Dedifferentiated amniotic fluid mesenchymal stem cell (primary cell): ENCODE data around the gene KIF1A.

Source experiments
- DNase-seq: peaks from one replicate; pipeline ENCODE4 v3.0.0-alpha.2; 2016; ENCODE audit errors: extremely low spot score

The KIF1A gene

DNA sequence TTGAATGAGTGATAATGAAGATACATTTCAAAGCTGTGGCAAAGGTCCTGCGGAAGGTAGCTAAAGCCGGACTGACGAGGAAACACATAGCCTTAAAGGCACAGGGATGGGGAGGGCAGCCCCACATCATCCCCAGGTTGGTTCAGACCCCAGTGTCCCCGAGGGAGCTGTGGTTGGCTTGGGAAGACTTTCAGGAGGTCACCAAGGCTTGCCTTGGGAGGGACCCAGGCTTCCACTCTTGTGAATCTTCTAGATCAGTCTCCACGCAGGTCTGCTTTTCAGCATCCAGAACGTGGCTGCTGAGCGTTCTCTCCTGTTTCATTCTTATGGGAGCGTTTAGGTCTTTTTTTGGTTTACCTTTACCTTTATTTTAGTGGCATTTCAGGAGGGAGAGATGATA lies 16.8 kb downstream of the KIF1A start:
- no peak for DNase-seq

DNA sequence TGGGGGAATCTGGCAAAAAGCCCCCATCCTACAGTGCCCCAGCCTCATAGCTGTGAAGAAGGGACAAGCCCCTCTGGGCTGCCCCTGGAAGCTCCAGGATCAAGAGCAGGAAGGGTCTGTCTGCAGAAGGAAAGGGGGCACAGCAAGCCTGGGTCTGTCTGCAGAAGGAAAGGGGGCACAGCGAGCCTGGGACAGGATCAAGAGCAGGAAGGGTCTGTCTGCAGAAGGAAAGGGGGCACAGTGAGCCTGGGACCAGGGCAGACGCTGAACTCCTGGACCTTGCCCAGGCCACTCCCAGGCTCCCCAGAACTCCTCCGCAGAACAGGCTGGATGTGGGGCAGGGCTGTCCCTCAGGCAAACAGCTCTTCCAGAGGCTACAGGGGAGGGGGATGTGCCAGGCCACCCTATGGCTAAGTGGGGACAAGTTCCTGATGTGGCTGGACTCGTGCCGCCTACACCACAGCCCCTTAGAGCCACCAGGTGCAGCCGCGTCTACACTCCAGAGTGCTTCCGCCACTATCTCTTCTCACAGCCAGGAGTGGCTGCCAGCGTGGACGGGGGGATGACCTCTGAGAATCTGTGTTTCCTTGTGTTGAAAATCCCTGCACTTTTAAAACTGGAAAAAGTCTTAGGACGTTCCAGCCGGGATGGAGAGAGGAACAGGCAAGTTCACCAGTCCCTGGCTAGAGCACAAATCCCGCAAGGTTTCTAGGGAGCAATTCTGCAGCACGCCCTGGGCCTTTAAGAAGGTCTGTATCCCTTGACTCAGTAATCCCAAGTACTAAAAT lies 20.8 kb downstream of the KIF1A start:
- DNase-seq: no peak

DNA sequence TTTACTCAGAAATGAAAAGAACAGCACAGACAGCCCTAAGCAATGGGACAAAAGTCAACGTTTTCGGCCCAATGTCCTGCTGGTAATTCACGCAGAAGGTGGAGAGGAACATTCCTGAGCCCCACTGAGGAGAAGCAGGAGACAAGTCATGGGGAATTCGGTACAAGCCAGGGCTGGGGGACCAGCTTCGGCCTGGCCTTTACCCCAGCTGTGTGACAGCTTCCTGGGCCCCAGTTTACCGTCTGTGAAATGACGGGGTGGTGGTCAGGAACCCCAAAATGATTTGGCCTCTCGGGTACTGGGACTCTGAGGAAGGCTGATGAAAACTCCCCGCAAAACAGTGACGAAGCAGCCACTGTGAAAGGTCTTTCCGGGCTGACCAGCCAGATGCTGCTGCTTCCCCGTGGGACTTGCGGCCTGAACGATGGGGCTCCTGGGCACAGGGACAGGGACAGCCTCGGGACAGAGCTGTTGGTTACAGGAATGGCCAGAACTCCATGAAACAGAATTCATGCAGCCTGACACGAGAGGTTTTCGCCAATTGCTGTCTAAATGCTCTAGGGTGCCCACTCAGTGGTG lies 21.6 kb downstream of the KIF1A start:
- DNase-seq: no peak

DNA sequence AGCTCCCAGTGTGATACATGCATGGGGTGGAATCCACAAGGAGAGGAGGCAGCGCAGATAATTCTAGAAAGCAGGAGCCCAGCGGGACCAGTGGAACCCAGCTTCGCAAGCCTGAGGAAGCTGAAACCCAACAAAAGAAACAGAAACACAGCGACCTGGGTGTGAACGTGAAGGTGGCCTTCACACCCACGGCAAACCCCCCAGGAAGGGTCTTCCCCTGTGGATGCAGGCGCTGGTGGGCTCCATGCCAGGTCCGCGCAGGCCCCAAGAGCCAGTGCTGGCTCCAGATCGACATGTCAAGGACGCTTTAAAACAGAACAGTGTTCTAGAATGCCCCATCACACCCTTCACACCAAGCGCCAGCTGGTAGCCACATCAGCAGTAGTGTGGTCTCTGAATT lies 22.1 kb downstream of the KIF1A start:
- DNase-seq: no peak

DNA sequence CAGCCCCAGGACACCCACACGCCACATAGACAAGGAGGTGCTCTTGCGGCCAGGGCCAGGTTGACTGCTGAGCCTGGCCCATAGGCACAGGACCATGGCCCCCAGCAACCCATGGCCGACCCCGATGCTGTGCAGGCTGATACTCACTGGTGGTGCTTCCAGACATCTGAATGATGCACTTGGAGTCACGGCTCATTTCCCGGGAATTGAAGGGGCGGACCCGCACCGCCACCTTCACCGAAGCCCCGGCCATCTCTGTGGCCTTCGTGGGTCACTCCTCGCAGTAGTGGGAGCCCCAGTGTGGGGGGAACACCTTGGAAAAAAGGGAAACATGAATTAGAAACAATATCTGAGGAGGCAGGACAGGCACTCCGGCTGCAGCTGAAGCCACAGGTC lies 22.5 kb downstream of the KIF1A start:
- DNase-seq: no peak

DNA sequence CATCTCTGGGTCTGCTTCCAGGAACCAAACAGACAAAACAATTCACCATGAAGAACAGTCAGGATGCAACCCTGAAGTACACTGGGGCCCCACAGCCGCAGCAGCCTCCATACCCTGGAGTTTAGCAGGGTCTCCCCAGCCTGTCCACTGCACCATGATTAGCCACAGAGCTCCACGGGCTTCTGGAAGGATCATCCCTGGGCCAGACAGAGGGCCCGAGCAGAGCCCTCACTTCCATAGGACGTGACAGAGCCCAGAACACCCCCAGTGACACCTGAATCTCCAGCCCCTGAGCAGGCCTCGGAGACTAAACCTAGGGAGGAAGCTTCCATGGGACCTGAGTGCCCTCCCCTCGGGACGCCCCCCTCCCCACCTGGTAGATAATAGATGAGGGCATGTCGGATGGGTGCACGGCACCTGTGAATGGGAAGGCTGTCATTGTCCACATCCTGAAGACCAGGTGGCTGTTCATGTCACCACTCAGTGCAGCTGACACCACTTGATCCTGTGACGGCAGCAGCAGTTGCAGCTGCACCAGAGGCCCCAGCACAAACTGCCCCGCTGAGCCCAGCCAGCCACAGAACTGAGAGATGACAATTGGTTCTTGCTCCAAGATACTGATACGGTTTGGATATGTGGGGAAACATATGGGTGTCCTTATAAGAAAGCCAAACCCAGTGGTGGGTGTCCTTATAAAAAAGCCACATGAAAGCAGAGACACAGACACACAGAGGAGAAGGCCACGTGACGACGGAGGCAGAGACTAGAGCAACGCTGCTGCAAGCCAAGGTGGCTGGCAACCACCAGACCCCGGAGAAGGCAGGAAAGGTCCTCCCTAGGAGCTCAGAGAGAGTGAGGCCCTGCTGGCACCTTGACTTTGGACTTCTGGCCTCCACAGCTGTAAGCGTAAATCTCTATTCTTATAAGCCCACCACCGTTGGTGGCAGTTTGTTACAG lies 23.2 kb downstream of the KIF1A start:
- no peak for DNase-seq

DNA sequence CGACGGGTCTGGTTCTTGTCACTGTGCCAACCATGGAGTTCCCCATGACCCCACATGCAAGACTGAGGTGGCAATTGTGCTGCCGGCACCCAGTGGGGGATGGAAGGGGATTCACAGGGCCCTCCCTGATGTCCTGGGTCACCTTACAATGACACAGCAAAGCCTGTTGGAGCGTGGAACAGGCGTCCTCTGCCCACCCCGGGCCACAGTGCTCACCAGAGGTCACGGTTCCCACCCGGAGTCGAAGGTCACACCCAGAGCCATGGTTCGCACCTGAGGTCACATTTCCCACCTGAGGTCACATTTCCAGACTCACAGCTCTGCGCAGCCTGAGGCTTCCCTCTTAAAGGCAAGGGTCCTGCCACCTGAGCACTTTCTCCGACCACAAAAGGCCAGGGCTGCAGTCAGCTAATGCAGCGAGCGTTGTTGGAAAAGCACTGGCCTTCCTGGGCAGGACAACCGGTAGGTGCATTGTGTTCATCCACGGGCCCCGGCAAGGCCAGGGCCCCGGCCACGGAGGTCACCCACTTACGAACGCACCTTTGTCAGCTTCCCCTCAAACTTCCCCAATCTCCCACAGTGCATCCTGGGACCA lies 24.0 kb downstream of the KIF1A start:
- no peak for DNase-seq

DNA sequence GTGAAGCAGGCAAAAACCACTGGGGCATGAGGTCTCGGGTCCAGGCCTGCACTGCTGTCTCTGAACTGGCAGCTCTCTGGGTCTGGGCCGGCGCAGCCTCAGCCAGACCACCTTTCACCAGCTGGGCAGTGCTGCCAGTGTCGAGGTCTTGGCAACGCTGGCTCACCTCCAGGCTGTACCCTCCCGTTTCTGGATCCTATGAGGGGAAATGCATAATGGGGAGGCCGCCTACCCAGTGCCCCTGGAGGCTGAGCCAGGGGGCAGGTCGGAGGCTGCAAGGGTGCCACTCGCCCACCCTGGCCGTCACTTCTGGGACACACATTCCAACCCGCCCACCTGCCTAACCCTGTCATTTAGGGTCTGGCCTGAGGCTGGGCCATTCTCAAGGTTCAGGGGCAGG lies 24.6 kb downstream of the KIF1A start:
- no peak for DNase-seq

DNA sequence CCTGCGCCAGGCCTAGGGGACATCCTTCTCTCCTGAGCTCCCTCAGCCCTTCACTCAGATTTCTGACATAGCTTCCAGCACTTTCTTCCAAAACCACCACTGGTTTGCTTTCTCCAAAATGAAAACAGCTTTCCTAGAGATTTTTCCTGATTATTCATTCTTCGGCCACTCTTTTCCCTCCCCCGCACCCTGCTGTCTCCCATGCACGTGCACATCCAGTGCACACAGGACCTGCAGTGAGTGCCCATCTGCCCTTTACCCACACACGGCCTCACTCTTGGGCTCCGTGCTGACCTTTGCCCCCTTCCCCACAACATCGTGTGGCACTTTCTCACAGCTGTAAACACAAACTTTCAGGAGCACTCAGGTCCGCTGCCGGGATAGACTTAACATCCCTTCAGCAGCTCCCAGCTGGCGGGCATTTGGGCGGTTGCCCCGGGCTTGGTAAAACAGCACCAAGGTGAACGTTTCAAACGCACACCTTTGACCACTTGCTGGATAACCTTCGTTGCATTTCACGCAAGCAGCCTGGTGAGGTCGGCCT lies 25.8 kb downstream of the KIF1A start:
- DNase-seq: no peak

DNA sequence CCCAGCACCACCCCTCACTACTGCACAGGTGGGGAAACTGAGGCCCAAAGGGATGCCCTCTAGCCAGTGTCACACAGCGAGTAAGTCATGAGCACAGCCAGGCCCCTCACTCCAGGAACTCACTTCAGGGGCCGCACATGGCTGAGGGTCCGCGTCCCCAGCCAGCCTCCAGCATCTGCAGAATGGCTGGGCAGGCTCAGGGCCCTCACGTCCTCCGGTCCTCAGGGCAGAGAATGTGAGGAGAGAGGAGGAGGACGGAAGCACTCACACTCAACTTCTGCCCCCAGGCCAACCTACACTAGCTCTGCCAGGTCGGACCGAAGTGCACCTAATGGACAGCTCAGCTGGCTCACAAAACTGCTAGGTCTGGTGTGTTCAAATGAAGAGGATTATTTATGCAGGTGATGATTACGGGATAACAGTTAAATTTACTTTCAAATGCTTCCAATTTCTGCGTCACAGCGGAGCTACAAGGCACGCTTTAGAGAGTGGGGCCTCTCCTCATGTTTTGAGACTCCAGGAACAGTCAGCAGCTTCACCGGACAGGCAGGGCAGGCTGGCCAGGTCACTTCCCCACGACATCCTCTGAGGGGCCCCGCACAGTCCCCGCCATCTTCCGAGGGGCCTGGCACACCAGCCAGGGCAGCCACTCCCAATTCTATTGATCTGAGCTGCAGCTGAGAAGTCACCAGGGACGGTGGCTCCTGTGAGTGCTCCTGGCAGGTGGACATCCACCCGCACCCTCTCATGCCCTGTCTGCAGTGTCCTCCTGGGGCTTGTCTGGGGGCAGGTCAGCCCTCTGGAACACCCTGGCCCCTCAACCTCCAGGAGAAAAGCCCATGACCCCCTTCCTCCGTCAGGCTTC lies 26.5 kb downstream of the KIF1A start:
- DNase-seq: no peak

DNA sequence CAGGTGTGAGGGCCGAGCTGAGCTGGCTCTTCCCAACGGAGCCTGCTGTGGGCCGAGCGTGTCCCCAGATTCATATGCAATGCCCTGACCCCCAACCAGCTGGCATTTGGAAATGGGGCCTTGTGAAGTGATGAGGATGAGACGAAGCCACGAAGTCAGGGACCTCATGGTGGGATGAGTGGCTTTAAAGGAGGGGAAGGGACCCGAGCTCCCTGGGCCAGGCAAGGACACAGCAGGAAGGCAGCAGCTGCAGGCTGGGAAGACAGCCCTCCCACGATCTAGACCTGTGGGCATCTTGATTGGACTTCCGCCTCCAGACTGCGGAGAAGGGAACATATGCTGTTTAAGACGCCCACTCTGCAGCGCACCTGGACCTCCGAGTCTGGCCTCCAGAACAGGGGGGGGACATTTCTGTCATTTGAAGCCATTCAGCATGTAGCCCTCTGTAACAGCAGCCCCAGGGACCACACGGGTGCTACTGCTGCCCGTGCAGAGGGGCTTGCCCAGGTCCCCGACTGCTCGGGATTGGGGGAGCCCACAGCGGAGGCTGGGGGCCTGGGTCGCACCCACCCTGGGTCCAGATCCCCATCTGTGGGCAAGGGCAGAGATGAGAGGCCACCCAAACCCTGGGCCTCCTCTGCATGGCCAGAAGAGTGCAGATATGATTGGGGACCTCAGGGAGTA lies 27.2 kb downstream of the KIF1A start:
- no peak for DNase-seq

DNA sequence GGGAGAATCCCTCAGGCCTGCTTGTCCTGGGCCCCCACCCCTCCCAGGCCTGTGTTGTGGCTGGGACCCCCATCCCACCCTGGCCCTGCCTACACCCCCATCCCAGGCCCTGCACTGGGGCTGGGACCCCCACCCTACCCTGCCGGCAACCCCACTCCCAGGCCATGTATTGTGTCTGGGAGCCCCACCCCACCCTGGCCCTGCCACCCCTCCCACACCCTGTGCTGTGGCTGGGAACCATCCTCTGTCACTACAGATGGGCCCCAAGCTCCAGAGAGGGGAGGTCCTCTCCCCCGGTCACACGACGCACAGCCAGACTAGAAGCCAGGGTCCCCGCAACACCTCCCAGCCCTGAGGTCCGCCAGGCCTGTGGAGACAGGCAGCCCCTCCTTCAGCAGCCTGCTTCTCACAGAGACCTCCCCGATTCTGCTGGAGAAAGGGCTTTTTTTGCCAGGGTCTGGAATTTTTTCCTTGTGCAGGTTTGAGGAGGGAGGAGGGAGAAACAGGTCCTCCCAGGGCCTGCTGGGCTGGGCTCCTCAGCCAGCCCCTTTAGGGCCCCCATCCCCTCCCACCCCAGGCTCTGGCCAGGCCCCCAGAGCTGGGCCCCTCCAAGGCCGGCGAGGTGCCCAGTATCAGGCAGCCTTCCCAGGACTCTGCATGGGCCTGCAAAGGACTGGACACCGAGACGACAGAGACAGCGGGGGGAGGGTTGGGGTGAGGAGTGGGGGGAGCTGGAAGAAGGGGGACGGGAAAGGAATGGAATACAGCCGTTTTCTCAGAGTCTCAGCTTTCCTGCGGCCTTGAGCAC lies 28.0 kb downstream of the KIF1A start:
- no peak for DNase-seq

DNA sequence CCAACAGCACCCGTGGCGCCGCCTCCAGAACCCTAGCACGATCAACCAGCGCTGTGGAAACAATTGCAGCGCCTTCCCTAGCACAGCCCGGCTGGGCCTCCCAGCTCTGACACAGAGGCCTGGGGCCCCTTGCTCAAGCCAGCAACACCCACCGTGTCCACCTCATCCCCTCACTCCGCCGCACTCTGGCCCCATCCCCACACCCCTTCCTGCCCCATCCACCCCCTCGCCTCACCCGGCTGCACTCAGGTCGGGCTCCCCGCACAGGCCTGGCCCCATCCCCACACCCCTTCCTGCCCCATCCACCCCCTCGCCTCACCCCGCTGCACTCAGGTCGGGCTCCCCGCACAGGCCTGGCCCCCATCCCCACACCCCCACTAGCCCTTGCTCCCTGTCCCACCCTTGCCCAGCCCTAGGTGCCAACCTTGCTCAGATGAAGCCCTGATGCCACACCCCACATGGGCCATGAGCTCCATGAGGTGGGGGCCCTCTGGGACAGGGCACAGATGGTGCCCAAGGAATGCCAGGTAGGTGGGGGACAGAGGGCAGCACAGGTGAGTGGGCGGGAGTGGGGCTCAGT lies 28.7 kb downstream of the KIF1A start:
- no peak for DNase-seq

DNA sequence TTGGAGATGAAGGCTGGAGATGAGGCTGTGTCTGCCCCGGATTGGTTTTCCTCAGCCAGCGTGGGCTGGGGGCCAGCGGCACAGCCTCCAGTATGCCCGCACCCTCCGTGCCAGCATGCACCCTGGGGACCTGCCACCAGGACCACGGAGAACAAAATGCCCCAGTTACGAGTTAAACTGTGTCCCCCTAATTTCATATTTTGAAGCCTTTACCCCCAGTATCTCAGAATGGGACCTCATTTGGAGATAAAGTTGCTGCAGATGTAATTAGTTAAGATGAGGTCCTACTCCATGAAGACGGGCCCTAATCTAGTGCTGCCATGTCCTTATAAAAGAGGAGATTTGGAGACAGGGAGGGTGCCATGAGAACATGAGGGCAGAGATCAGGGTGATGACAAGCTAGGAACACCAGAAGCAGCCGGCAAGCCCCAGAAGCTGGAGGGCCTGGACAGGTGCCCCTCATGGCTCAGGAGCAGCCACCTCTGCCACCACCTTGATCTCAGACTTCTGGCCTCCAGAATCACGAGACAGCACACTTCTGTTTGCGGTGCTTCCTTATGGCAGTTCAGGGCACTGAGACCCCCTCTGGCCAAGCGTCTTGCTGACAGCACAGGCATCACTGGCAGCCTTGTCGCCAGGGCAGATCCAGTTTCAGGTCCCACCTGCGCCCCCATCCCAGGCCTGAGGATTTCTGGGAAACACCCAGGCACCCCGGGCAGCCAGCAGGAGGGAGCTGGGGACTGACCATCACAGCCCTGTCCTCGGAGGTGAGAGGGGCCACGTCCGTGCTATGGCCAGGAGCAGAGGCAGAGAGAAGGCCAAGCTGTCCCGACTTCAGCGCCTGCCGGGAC lies 29.4 kb downstream of the KIF1A start:
- no peak for DNase-seq

DNA sequence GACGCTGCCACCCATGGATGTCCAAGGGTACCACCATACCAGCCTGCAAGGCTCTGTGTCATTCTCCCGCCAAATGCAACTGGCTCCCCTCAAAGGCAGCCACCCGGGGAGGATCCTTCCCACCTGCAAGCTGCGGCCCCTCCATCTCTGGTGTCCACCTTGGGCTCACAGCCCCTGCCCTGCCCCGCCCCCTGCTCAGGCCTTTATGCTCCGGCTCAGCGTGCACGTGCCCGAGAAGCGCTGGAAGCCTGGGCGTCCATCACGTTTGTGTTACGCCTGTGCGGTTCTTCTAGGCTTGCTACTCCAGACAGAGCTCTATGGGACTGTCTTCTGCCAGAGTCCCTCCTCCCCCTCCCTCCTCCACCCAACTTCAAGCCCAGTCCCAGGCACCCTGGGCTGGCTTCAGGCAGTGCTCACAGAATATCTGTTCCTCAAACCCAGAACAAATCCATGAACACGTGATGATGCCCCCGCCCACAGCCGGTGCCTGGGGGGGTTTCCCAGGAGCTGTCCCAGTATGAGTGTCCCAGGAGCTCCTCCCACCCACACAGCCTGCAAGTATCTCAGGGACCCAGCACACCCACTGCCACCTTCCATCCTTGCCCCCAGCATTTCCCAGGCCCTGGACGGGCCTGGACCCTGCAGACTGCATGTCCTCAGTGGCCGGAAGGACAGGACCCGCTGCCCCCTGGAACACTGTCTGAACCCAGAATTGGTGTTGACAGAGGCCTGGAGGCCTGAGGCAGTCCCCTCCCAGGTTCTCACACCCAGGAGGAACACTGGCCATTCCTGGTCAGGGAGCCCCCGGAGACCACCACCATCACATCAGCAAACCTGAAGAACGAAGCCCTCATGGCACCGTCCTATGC lies 30.3 kb downstream of the KIF1A start:
- DNase-seq: no peak

DNA sequence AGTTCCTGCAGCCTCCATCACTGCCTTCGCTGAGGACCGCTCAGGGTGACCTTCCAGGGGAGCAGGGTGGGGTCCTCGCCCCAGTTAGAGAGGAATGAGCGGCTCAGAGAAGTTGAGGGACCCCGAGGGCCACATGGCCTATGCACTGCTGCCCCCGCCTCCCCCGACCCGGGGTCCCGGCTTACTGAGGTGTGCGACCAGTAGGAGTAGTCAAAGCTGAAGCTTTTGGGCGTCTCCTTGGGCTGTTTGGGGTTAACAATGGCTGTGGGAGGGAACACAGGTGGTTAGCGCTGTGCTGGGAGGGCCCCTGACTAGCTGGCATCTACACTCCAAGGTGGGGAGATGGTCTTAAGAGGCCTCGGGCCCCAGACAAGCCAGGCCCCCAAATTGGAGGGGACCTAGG lies 31.0 kb downstream of the KIF1A start:
- DNase-seq: no peak

DNA sequence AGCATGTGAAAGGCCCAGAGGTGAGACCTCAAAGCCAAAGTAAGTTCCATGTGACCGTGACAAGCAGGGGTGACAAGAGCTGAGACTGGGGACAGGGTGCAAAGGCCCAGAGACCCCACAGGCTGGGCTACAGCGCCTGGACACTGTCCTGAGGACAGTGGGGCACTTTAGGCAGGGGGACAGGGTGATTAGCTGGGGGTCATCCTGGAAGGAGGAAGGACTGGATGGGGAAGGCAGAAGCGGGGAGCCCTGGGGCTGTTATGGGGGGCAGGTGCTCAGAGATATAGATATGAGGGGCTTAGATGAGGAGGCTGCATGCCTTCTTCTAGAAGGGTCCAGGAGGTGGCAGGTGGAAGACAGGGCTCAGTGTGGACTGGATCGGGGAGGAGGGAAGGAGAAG lies 31.5 kb downstream of the KIF1A start:
- DNase-seq: no peak
